ENCODE measurements around the gene OCA2.

The OCA2 gene

DNA sequence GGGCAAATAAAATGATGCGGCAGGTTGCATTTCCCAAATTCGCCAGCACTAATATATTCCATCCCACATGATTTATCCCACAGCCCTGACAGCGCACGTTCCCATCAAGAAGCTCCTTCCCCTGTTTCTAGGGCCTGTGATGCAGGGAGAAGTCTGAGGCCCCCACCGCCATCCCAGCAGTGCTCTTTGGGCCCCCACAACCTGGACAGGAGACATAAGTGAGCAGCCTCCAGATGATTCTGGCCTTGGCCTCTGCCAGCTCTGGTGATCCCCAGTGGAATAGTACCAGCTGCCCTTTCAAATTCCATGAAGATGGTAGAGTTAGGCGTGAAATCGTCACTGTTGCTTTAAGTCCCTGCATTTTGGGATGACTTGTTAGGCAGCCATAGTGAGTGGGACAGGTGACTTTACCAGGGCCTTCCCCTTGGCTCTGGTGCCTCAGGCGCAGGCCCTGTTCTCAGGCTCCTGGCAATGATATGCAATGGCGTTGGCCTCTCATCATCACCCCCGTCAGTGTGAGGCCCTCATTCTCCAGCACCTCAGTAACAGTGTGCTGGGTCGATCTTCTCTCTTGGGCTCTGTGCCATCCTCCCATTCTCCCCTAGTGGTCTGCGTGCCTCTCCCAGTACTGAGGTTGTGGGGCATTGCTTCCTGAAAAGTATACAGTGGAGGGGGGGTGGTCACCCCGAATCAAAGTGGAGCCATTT lies 263.7 kb downstream of the OCA2 start:
- no peak for DNase-seq

DNA sequence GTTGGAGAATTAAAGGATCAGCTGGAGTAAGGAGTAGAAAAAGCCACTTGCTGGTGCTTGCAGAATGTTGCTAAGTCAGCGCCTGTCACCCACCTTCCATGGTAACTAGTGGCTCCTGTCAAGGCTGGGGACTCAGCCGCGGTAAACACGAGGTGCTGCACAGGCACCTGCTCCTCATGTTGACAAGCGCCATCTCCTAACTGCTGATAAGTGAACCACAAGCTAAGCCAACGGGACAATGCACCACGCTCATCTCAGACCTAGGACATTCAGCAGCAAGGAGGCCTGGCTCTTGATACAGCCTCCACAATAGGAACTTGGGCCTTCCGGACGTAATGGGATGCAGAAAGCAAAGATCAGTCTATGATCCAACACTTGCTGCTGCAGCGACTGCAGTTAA lies 264.4 kb downstream of the OCA2 start:
- DNase-seq = no peak

DNA sequence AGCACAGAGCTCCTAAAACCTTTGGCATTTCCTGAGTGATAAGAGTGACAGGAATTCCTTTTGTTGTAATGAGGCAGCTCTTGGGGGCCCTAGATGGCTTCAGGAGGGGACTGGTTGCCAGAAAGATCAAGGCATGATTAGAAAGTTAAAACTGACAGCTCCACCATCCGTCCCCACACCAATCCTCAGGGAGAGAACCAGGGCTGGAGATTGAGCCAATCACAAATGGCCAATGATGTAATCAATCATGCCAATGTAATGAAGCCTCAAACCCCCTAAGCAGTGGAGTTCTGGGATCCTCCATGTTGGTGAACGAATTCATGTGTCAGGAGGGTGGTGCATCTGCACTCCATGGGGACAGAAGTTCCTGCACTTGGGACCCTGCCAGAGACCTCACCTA lies 265.1 kb downstream of the OCA2 start:
- DNase-seq = no peak

DNA sequence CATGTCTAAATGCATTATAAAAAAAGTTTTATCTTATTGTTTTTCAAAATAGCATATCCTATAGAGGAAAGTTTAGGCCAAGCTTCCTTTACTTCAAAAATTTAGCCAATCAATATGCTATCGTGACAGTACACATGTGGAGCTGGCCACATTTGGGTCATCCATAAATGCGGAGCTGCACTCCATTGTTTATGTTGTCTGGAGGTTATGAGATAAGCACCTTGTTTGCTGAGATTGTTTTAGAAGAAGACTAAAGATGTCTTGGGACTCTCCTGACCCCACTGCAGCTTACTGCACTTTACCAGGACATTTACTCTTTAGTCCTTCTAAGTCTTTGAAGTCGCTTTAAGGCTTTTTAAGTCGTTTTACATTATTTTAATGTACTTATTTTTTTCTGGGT lies 265.9 kb downstream of the OCA2 start:
- no peak for DNase-seq

DNA sequence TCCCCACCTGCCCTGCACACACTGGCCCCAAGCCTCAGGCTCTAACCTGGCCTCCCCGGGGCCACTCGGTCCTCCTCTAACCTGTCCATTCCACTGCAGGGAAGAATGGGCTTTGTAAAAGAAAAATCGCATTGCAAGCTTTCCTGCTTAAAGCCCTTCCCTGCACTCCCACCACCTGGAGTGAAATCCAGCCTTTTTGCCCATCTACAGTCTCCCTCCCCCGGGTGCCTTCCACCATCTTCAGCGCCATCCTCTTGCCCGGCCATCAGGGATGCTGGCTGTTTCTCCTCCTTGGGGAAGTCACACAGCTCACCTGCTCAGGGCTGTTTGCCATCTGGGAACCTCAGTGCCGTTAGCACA lies 266.9 kb downstream of the OCA2 start:
- DNase-seq = no peak

DNA sequence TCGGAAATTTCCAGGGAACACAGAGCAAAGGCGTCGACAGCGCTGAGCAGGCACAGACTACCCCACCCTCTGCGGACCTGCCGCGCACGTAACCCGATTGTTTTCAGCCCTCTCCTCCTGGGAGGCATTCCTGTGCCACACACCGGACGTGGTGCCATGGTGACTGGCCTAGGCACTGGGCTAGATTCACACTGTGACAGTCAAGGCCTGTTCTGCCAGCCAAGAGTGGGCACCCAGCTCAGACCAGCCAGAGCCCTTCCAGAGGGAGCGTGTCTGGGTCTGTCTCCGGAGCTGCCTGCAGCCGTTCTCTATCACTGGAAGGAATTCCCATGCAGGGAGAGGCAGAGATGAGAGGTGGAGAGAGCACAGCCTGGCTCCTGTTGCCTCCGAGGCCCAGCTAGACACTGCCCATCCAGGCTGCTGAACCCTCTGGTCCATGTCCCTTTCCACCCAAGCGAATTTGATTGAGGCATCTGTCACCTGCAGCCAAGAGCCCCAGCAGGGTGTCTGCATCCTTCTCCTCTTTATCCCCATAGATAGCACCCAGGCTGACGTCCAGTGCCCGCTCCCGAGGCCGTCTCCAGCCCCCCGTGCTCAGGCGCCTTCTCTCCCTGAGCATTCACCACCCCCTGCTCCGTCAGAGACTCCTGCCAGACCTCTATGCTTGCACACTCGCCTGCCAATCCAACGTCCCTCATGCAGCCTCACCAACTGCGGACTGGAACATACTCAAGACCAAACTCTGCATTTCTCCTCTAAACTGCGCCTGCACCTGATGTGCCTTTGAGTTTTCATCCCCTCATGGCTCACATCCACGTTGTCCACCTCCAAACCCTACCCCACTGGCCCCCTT lies 267.5 kb downstream of the OCA2 start:
- no peak for DNase-seq

DNA sequence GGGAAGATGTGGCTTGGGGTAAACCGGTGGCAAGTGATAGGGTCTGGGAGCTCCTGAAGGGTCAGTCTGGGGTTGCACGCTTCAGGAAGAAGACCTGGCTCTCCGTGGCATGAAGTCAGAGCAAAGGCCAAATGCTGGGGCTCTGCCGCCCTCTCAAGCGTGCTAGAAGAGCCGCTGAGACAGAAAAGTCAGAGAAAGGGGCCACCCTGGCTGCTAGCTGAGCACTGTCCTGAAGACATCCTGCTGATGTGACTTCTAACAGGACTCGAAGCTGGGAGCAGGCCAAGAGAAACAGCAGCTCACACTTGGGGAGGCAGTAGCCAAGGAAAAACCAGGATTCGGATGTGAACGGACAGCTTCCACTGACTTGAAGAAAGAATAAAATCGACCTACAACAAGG lies 270.4 kb downstream of the OCA2 start:
- no peak for DNase-seq

DNA sequence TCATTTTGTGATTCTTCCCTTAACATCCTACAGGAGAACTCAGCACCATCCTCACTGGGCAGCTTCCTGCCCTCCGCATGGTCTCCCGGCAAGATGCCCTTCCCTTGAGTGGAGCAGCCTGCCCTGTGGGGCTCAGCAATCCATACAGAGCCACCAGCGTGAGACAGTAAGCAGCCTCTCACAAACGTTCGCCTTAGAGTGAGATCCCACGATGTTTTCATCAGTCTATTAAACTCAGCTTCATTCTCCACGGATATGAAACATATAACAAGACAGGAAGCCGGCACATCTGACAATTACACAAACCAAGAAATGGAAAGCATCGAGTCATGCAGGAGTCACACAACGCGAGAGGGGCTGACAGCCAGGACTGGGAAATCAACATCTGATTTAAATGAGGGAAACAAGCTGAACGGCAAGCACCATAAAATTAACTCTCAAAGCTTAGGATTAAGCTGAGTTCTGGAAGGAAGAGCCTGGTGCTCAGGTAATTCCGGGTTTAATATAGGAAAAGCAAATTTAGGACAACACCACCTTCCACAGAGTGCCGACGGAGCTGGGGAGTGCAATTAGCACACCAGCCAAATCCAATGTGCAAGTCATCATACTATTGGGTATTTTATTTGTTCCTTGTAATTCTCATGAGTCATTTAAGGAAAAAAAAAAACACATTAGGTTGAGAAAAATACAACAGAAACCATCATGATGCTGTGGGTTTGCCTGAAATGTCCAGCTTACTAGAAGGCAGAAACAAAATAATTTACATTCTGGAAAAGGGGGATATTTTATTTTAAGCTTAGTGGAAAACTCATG lies 272.0 kb downstream of the OCA2 start:
- DNase-seq = no peak

DNA sequence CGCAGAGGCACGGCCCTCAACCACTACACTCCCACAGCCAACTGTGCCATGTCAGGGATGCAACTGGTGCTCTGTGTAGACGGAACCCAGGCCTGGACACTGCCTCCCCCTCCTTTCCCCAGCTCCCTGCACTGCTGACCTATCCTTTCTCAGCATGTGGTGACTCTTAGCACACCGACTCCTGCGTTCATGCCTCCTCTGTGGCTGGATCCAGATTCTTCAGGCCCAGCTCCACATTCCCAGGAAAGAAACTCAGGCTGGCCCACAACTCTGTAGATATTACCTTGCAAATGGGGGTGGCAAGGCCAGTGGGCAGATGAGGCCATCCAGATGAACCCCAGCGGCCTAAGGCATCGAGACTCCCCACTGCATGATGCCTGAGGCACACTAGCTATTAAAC lies 272.7 kb downstream of the OCA2 start:
- no peak for DNase-seq

DNA sequence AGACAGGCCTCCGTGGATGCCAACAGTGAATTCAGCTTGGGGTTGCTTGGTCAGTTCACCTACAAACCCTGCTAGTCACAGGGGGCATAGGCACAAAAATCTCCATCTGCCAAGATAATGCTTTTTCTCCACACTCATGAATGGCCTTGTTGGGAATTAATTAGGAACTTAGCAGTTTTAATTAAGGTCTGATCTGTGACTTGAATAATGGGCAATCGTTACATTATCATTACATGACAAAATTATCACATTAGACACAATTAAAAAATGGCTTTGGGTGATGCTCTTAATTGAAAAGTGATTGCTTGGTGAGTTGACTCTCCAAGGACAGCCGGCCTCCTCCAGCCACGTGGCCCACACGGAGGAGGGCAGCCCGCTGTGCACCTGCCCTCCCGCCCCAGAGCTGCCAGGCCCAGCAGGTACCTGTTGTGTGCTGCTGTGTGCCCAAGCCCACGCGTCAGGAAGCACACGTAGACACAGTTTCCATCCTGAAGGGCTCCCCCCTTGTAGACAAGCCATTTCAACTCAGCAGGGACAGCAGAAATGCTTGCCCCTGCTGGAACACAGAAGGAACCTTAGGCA lies 274.2 kb downstream of the OCA2 start:
- no peak for DNase-seq

DNA sequence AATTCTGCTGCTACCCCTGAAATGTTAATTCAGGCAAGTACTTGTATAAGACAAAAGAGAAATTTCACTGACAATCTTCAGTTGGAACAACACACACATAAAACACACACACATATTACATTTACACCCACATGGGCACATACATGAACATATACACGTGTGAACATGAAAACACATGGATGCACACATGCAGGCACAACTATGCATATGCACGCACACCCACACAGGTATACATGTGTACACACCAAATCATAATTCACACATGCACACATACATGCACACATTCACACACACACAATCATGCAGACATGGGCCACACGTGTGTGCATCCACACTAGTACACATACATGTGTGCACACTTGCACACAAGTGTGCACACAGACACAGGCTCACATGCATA lies 277.8 kb downstream of the OCA2 start:
- no peak for DNase-seq

DNA sequence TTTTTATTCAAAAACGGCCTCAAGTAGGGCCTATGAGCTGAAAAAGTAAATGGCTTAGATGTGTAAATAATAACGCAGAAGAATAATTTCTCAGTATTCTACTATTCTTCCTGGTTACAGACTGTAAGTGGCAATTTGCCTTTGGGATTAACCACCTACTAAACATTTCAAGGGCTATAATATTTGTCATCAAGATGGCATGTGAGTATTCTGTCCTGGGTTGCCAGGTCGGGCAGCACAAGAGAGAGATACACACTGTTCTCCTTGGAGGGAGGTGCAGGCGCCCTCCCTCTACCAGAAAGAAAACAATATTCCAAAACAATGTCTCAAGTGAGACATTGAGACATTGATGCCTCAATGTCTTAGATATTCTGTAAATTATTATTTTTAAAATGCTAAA lies 278.4 kb downstream of the OCA2 start:
- DNase-seq = no peak

DNA sequence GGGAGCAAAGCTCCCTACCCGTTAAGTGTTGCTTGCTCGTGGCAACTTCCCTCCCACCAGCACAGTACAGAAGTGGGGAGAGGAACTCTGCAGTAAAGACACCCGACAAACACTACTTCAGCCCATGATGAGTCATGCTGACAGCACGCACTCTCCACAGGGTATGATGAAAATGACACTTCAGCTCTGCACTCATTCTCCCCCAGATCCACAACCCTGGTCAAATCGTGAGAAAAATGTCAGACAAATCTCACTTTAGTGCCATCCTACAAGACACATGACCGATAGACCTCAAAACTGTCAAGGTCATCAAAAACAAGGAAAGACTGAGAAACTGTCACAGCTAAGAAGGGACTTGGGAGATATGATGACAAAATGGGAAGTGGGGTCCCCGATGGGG lies 278.9 kb downstream of the OCA2 start:
- no peak for DNase-seq

DNA sequence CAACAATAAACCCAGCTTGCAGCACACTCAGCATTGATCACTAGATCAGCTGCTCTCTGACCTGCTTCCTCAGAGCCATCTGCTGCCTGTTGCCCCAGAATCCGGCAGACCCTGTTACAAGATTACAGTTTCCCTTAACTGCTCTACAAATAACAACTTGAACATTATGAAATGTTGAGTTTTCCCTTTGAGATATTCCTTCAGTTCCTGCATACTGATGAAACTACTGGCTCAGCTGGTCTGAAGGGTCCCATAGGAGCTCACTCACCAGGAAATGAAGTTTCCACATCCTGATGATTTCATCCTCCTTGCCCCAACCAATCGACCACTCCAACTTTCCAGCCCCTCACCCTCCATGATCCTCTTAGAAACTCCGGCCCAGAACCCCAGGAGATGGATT lies 281.9 kb downstream of the OCA2 start:
- no peak for DNase-seq

DNA sequence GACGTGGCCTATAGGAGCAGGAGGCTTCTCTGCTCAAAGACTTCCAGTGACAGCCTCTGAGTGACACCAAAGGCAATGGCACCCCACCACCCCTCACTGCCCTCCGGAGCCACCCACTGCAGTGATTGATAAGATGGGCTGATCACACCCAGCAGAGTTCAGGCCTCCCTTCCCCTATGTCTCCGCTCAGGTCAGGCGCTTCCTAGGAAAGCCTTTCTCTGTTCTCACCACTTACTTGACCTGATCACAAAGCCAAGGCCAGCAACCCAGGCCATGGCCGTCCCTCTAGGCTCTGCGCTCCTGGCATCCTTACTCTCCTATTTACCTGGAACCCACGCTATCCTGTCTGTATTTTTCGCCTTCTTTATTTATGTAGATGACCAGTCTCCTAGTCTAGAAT lies 282.3 kb downstream of the OCA2 start:
- no peak for DNase-seq

DNA sequence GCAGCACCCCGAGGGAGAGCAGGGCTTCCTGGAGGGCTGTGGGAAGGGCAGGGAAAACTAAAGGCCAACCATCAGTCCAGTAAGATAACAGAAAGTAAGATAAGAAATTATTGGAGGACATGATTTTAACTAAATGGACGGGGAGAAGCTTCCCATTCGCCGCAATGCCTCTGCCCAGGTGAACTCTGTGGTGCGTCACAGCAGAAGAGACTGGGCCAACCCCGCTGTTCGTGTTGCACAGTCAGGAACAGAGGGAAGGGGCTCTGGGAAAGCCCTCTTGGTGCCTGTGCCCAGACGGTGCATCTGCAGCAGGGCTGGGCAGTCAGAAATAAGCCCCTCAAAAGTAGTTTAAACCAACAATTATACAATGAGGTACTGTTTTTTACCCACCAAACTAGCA lies 284.1 kb downstream of the OCA2 start:
- no peak for DNase-seq

DNA sequence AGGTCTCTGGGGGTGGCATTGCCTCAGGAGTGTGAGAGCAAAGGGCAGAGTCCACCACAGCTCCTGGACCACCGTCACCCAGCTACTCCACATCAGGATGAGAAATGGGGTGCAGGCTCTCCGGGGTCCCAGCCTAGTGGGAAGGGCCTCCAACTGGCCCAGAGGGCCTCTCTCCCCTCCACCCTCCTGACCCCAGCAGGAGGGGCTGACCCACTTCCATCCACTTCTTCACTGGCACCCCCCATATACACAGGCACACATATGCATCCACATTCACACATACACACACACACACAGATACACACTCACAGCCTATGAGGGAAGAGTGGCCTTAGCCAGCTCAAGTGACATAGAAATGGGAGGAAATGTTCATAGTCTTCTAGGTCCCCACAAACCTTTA lies 286.0 kb downstream of the OCA2 start:
- DNase-seq = no peak

DNA sequence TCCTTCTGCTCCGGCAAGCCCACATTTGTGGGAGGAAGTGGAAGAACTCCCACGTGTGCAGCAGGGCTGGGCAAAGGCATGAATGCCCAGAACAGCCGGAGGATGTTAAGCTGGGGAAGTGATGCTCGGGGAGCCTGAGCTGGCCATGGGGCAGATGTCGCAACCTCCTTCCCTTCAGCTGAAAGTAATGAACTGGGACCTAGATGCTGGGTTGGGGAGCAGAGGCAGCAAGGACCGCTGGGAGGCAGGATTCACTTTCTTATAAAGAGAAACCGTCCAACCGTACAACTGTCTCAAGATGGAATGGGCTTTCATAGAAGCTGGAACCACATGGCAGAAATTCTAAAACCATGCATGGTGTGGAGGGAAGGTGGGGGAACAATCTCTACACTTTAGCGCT lies 290.9 kb downstream of the OCA2 start:
- DNase-seq = no peak

DNA sequence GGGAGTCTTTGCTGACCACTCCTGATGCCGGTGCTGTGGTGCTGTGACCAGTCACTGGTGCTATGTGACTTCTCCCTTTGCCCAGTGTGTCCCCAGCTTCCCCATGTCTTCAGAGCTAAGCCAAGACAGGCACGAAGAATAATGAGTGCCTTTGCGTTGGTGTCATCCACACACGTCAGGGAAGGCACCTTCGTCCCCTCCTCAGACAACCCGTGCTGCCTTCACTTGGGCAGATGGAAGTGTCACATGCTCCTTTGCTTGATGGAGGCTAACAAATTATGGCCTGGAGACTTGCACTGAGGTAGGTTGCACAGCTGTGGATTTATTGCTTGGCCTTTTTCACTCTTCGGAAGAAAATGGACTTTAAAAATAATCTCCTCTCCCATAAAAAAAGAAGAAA lies 291.8 kb downstream of the OCA2 start:
- DNase-seq = no peak

DNA sequence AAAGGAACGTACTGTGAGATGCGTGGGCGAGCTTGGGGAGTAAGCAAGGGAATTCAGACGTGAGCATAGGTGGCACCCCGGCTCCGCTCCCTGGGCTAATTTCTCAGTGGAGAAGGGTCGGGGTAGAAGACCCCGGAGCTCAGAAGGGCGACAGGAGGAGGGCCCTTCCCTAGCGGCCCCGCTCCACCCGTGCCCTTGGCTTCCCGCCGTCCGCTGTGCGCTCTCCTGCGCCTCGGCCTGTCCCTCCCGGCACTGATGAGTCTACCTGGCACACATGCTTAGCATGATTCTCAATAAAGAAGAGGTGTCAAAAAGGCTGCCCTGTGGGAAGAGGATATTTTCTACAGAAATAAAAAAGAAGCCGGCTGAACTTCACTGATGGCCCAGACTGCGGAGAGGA lies 292.7 kb downstream of the OCA2 start:
- DNase-seq = no peak

DNA sequence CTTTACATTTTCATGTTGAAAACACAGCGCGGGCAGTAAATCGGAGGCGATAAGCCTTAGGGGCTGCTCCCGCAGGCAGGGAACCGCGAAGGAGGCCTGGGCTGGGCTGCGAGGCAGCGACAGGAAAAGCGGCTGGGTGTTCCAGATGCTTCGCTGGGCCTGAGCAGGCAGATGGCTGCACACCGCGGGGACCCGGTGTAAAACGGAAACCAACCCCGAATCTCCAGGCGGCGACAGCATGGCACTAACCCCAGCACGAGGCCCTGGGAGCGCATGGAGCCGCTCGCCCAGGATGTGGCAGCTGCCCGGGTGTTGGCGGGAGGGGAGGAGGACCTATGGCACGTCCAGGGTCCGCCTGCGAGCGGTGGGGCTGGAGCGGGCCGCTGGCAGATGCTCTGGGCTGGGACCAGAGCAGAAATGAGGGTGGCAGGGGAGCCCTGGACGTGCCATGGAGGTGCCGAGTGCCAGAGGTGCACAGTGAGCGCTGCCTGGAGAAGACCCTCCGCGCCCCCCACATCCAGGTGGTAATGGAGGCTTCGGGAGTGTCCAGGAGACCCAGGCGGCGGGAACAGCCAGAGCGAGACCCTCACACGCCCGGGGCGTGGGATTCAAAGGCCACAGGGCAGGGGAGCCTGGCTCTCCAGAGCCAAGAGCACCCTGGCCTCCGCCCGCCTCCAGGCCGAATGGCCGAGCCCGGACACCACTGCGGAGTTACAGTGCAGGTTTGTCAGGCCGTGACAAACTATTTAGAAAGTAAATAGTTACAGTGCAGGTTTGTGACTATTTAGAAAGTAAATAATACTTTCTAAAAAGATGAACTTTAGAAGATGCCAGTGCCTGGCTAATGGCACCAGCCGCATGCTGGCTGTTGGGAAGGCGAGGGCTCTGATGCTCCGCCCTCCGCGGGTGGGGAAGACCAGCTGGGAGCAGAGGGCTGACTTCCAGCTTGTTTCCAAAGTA lies 293.6 kb downstream of the OCA2 start:
- DNase-seq = no peak

DNA sequence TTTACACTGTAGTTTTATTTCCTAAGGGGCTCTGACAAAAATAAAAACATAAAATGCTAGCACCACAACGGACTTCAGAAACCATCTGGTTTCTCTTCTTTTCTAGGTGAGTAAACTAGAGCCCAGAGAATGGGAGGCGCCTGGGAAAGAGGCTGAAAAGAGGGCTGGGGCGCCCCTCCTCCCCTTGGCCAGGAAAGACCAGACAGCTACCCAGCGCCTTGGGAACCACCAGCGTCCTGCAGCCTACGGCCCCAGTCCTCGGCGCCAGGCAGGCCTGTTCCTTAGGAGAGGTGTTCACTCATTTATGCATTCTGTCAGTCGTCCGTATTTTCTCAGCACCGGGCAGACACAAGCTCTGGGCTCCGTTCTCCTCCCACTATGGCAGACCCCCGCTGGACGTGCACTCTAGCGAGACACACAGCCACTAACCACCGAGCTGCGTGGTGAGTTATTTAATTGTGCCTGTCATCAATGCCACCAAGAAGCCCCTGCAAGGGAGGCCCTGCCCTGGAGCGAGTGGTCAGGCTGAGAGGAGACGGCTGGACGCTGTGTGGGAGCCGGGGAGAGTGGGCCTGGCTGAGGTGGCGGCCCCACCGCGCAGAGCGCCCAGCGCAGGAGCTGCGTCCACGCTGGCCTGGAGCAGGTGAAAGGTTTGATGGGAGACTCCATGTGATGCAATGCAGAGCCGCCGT lies 294.4 kb downstream of the OCA2 start:
- DNase-seq = no peak
